ENCODE results near the gene SSC5D. TPM values are rescaled to one million over a fixed set of nuclear protein-coding genes. Genes with fewer than 3 reads are reported as not detected.

The SSC5D gene
- total RNA-seq, 4 donors from 2014 or later = 2.8 to 10.3 (median 5.0) TPM

DNA sequence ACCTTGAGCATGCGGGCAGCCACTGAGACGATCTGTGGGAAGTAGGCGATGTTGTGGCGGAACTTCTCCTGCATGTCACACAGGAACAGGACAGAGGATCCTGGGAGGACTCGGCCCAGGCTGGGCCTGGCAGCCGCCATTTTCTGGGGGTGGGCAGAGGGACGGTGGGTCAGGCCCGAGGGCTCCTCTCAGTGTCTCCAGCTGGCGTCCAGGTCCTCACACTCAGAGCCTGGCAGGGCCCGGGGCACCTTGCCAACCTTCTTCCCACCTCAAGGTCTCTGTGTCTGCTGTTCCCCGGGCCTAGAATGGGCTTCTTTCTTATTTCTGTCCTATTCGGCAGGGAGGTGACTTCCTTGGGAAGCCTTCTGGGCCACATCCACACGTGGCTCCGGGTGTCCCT lies 31.9 kb upstream of the SSC5D start:
- TF ChIP-seq, protein P1, sequence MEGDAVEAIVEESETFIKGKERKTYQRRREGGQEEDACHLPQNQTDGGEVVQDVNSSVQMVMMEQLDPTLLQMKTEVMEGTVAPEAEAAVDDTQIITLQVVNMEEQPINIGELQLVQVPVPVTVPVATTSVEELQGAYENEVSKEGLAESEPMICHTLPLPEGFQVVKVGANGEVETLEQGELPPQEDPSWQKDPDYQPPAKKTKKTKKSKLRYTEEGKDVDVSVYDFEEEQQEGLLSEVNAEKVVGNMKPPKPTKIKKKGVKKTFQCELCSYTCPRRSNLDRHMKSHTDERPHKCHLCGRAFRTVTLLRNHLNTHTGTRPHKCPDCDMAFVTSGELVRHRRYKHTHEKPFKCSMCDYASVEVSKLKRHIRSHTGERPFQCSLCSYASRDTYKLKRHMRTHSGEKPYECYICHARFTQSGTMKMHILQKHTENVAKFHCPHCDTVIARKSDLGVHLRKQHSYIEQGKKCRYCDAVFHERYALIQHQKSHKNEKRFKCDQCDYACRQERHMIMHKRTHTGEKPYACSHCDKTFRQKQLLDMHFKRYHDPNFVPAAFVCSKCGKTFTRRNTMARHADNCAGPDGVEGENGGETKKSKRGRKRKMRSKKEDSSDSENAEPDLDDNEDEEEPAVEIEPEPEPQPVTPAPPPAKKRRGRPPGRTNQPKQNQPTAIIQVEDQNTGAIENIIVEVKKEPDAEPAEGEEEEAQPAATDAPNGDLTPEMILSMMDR (IDR thresholded peaks at IDR 0.05) = no peak
- TF ChIP-seq POLR2A (IDR thresholded peaks at IDR 0.05) = no peak

DNA sequence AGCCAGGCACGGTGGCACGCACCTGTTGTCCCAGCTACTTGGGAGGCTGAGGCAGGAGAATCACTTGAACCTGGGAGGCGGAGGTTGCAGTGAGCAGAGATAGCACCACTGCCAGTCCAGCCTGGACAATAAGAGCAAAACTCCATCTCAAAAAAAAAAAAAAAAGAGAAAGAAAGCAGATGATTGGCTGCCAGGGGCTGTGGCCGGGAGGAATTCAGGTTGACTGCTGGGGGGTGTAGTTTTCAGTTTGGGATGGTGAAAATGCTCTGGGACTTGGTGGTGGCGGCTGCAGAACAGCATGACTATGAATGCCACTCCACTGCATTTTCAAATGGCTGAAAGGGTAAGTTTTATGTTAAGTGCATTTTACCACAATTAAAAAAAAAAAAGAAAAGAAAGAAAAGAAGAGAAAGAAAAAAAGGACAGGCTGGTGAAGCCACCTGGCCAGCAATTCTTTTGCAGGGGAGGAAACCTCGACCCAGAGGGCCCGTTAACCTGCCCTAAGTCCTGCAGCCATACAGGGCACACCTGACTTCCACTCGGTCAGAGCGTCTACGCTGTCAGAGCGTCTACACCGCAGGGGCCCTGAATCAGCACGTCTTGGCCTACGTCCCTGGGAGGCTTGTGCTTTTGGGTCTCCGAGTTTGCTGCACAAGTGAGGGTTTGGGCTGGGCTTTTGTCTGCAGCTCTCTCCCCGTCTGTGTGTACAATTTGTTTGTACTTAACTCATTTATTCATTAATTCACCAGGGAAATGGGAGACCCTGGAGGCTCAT lies 30.4 kb upstream of the SSC5D start:
- no peak for DNase-seq
- no peaks in the 10 kb centered on the region for H3K9me3 ChIP-seq
- H3K4me1 ChIP-seq = peaks cover 0 to 23% (median 2%) of the 10 kb centered on the region in 4 donors
- H3K36me3 ChIP-seq = peaks cover 0 to 17% (median 0%) of the 10 kb centered on the region in 3 donors
- H3K27ac ChIP-seq = no peak overlapping the region
- H3K27me3 ChIP-seq = no peaks in the 10 kb centered on the region
- no peak overlapping the region for H3K4me3 ChIP-seq
- TF ChIP-seq POLR2A (IDR thresholded peaks at IDR 0.05) = no peak
- TF ChIP-seq, protein P1 (IDR thresholded peaks at IDR 0.05) = no peak

More for the DNA sequence above, 31.9 kb upstream of the SSC5D start:
- Histone ChIP-seq H3K27ac (no peak overlapping the region), H3K4me1 (peaks cover 0 to 38% (median 7%) of the 10 kb centered on the region in 4 donors), H3K9me3 (no peaks in the 10 kb centered on the region), H3K27me3 (peaks cover 0 to 14% of the 10 kb centered on the region in 2 donors), H3K4me3 (no peak overlapping the region), H3K36me3 (peaks cover 0 to 17% (median 0%) of the 10 kb centered on the region in 3 donors)
- no peak for DNase-seq

DNA sequence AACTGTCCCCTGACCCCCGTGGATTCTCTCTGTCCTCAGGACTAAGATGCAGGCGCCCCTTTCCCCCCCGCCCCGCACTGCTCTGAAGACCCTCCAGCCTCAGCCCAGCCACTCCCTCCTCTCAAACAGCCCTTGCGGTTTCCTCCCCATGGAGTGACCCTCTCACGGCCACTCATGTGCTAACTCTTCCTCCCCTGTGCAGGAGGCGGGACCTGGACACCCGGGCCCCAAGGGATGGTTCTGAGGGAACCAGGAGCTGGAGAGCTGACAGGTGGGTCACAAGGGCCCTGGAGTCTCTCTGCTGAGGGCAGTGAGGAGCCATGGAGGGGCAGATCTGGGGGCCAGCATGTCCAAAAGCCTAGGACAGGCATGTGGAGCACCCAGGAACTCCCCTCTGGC lies 28.7 kb upstream of the SSC5D start:
- Histone ChIP-seq H3K9me3 (no peaks in the 10 kb centered on the region), H3K4me3 (no peak overlapping the region), H3K27ac (peak overlapping the region in 3 of 4 donors; percentile 5 to 94 (median 93)), H3K36me3 (peaks cover 0 to 17% (median 0%) of the 10 kb centered on the region in 3 donors), H3K27me3 (no peaks in the 10 kb centered on the region), H3K4me1 (peaks cover 0 to 18% (median 2%) of the 10 kb centered on the region in 4 donors)
- no peak for DNase-seq
- TF ChIP-seq POLR2A (IDR thresholded peaks at IDR 0.05) = no peak
- TF ChIP-seq, protein P1 (IDR thresholded peaks at IDR 0.05) = no peak

DNA sequence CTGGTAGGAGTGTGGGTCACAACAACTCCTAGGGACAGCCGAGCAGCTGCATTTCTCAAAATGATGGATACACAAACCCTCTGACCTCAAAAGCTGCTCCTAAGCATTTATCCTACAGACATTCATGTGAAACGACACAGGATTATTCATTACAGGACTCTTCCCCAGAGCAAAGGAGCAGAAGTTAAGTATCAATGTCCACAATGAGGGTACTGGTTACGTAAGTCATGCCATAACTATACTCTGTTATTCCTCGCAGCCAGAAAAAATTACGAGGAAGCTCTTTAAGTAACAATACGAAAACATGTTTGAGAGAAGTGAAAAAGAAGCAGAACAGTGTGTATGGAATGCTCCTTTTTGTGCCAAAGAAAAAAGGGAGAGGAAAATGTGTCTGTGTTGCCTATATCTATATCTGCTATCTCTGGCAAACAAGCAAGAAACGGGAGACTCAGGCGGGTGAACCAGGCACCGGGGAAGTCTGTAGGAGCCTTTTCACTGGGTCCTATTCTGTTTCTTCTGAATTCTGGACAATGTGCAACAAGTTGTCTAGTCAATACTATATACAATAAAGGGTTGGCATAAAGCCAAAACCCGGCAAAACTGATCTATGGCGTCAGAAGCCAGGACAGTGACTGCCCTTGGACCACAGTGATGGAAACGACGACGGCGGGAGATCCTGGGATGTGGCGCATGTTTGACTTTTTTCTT lies 28.1 kb upstream of the SSC5D start:
- H3K4me3 ChIP-seq = peak overlapping the region in 2 of 4 donors; percentile 79 to 90
- no peaks in the 10 kb centered on the region for H3K27me3 ChIP-seq
- DNase-seq = no peak
- peaks cover 0 to 18% (median 2%) of the 10 kb centered on the region in 4 donors for H3K4me1 ChIP-seq
- H3K9me3 ChIP-seq = no peaks in the 10 kb centered on the region
- H3K27ac ChIP-seq = peak overlapping the region; percentile 72 to 94 (median 89)
- TF ChIP-seq, protein P1 (IDR thresholded peaks at IDR 0.05) = no peak
- TF ChIP-seq POLR2A (IDR thresholded peaks at IDR 0.05) = no peak
- H3K36me3 ChIP-seq = peaks cover 0 to 16% (median 0%) of the 10 kb centered on the region in 3 donors

DNA sequence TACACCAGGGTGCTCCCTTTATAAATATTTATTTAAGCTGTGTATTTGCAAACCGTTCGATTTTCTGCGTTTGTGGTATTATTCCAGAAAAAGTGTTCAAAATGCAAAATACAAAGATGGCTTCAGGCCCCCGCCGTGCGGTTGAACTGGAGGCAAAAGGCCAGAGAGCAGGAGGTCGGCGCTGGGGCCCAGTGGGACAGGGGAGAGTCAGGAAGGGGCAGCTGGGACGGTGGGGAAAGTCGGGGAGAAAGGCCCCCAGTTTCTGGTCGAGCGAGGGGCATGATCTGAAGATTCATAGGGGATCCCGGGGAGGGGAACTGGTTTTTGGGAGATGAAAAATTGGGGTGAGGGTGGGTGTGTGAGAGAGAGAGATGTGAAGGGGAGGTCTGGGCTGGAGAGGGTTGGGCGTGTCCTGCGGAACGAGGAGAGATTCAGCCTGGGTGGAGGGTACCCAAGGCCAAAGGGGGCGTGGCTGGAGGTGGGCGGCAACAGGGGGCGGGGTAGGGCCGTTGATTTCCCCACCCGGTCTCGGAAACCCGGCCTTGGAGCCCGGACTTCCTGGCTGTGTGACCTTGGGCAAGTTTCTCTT lies 27.5 kb upstream of the SSC5D start:
- no peak for TF ChIP-seq POLR2A (IDR thresholded peaks at IDR 0.05)
- TF ChIP-seq, protein P1 (IDR thresholded peaks at IDR 0.05) = no peak
- H3K9me3 ChIP-seq = no peaks in the 10 kb centered on the region
- H3K4me3 ChIP-seq = peak overlapping the region; percentile 52 to 90 (median 82)
- H3K36me3 ChIP-seq = peaks cover 0 to 9% (median 0%) of the 10 kb centered on the region in 3 donors
- peak; percentile 55 to 83 (median 82) for DNase-seq
- peaks cover 0 to 18% (median 2%) of the 10 kb centered on the region in 4 donors for H3K4me1 ChIP-seq
- no peaks in the 10 kb centered on the region for H3K27me3 ChIP-seq
- H3K27ac ChIP-seq = peak overlapping the region; percentile 72 to 94 (median 89)

Data from Peyer's patch (tissue), 4 donors.